Measurements from ENCODE around the gene DCAF6.
A peak's percentile ranks its signal among the peaks of the same experiment; 100 is the strongest.
"Not testable (repeated sequence)": the region's sequence is repeated elsewhere in the genome, so short reads cannot be mapped to it uniquely, and the experiment has no call there.

Gene DCAF6

DNA sequence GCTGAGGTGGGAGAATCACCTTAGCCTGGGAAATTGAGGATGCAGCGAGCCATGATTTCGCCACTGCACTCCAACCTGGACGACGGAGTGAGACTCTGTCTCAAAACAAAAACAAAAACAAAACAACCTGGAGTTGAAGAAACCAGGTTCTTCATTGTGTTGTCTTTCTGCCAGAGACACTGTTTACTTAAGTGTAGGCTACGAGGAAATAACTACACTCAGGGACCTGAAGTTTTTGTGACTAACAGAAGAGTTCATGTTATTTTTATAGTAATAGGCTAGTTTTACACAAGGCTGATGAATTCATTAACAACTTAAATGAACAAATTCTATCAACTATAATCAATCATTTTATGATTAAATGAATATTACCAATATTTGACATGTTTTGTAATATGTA, 98.9 kb downstream of the DCAF6 start:
- no peak for DNase-seq

DNA sequence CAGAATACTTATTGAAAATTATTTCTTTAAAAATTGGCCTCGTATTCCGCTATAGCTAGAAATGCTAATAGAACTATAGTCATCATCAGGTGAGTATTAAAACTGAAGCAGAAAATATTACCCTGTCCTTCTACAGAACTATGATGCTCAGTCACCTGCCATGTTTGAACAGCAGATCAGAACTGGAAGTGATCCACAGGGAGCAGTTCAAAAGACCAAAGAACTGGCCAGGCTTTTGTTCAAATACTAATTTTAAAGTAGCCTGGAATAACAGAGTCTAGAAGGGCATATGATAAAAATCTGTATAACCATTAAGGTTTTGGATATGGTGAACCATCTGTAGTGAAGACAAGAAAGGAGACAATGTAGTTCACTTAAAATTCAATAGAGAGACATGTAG, 105.9 kb downstream of the DCAF6 start:
- no peak for DNase-seq

DNA sequence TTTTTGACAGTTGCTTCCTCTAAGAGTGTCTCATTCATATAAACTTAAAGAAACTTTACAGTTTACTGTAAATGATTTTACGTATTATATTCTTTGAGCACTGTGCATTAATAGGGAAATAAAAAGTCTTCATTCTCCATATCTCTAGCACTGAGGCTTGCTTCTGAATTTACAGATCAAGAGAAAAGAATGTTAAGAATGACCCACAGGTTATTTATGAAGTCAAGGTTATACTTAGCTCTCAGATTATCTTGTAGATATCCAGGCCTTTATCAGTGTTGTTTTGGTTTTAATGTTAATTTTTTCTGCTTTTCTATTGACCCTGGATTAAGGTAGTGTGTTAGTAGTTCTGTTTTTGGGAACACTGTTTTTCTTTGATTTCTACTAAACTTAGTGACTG, 108.8 kb downstream of the DCAF6 start:
- no peak for DNase-seq

- DNase-seq = no peak
These were observed 113.8 kb downstream of the DCAF6 start for GRCh38 chr1:168050307-168050706.

DNA sequence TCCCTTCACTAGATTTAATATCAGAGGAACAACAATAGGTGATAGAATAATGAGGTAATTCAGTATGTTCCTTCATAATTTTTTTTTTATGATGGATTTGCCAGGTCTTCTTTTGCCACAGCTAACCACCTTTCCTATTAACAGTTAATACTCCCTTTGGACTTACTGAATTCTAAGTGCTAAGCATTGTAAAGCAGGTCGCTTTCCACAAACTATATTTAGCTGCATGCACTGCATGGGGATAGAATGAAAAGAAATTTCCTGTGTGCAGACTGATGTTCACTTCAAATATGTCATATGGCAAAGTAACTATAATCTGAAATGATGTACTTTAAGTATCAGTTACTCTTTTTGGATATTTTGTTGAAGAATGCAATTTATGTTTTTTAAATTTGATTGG, 114.4 kb downstream of the DCAF6 start:
- no peak for DNase-seq

GRCh38 chr1:168053681-168054080, 117.2 kb downstream of the DCAF6 start:
- no peak for DNase-seq

GRCh38 chr1:168054117-168054516, 117.6 kb downstream of the DCAF6 start:
- DNase-seq = no peak

DNA sequence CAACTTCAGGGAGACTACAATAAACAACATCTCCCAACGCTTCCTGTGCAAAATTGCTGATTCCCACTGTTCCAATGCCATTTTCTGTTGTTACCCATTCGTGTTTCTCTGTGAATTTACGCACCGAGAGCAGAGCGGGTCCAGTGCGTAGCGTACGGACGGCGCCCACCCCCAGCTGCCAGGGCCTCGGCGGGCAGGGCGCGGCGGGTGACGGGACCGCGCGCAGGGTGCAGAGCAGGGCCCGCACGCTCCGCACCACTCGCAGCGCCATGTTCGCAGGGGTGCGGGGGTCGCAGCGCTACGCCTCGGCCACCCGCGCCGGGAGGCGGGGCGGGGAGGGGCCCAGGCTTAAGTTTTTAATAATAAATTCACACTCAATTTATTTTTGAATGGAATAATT, 119.7 kb downstream of the DCAF6 start:
- DNase-seq = not testable (repeated sequence)

GRCh38 chr1:168057355-168057754, 120.9 kb downstream of the DCAF6 start:
- no peak for DNase-seq

DNA sequence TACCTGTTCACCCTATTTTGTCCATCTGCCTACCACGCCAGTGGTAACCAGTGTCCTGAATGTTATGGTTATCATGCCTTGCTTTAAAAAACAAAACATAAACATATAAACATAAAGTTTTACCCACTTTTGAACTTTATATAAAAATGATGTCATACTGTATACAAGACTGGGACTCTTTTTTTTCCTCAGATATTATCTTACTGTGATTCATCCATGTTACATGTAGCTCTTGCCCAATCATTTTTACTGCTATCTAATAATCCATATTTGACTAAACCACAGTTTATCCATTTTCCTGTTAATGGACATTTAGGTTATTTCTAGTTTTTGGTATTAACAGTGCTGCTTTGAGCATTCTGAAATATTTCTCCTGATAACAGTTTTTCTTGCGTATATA, 121.4 kb downstream of the DCAF6 start:
- DNase-seq = no peak

DNA sequence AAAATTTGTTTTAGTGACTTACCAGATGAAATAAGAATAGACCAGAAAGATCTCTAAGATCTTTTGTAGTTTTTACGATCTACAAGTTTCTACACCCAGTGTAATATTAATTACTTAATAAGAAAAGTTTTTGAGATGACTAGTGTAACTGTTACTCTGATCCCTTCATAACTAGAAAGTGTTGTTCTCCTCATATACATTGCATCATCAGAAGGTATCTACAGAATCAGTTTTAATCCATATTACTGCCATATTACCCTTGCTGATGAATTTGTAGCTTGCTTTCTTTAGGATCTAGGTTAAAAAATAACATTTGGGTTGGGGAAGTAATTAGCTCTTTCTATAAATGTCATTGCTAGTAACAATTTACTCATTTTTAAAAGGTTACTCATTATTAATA, 127.7 kb downstream of the DCAF6 start:
- DNase-seq = no peak

DNA sequence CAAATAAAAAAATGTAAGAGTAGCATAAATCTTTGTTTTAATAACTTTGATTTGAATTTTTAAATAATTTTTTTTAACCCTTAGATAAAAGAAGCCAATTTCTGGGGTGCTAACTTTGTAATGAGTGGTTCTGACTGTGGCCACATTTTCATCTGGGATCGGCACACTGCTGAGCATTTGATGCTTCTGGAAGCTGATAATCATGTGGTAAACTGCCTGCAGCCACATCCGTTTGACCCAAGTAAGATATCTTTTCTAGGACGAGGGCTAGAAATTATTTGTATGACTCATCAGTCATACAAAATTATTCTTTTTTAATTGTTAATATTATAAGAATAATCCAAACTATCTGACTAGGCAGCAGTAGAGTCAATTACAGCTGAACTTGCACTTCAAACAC, 129.0 kb downstream of the DCAF6 start:
- DNase-seq = no peak

- DNase-seq = no peak
These were observed 132.9 kb downstream of the DCAF6 start for GRCh38 chr1:168069384-168069783.

DNA sequence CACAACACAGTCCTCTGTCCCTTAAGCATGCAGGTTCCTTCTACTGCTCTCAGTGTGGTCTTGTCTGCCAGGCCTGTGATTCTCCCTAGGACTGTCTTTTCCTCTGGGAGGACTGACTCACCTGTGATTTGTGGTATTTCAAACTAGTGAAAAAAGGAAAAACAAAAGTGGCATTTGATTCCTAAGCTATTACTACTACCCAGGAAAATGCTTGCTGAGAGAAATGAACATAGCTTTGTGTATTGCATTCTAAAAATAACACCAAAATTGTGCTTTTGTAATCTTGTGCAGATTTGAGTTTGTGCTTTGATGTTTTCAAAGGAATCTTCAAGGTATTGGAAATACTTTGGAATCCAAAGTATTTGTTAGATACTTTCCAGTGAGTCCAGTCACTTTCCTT, 143.3 kb downstream of the DCAF6 start:
- no peak for DNase-seq

DNA sequence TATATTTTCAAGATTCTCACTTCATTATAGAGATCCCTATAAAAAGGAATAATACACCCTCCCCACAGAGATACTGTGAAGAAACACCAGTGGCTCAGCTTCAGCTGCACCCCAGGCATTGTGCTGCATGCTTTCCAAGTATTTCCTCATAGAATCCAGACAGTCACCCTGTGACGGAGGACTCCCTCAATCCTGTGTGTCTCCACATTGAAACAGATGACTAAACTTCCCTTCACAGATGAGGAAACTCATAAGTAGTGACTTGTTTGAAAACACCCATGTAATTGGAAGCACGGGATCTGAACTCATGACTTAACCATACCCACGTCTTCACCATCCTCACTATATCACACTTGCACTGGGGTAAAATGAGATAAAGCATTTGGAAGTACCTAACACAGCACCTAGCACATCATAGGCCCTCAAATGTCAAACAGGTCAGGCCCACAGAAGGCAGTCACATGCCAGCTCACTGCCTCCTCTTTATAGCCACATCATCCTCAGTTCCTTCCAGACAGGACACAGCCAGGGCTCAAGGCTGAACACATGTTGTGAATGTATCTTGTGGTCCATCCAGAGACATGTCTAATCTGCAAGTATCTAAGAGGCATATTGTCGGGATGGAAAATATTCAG, 145.0 kb downstream of the DCAF6 start:
- DNase-seq = no peak

DNA sequence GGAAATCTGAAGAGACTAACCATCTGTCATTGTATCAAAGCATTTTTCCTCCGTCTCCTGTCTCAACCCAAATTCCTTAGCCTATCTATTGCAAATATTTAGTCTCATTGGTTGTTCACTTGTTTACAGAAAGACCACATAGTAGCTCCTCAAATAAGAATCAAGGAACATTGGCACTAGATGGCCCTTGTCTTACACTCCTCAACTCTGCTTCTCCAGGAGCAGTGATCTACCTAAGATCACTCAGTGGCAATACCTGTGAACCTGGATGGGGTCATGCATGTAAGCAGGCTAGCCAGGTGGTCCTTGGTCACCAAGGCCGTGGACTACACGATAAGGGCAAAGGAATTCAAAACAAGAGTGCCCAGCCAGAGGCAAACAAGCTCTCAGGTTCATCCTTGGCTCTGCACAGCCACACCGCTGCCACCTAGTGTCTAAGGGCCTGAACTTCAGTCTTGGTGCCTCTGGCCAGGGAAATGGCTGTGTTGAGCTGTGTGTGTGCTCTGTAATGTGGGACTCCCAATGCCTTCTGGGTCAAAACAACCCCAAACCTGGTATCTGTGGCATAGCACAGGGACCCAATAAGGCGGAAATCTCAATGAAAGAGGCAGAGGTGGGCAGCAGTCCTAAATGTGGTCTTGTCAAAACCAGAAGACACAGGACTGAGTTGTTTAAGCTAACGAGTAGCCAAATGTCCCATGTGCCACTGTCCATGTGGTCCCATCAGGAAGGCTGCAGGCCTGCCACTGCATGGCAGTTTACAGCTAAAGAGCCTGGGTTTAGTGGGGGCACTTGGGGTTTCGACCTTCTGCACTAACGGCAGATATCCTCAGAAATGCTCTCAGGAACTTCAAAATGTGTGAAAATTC, 145.8 kb downstream of the DCAF6 start:
- DNase-seq = peak; percentile 58 to 61

GRCh38 chr1:168083456-168084325, 147.2 kb downstream of the DCAF6 start:
- DNase-seq = no peak

- DNase-seq = peak; percentile 47 to 53
These were observed 148.1 kb downstream of the DCAF6 start for GRCh38 chr1:168084396-168085231.

DNA sequence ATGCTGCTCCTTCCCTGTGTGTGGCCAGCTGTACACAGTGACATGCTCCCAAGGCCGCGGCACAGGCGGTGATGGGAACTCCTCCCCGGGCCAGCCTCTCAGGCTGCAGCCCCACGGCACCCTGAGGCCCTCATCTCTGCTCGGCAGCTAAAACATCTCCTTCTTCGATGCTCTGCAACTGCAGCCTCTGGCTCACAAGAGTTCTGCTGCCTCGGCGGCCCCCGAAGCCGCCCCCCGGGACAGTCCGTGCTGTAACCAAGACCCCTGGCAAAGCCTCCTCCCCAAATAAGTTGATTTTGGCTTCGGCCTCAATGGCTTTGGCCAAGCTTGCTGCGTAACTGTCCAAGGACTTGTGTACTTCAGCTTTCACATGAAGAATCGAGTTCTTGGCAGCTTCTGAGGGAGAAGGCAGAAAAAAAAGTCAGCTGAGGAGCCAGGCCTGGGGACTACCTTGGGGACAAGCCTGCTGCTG, 149.0 kb downstream of the DCAF6 start:
- no peak for DNase-seq

GRCh38 chr1:168086438-168086837, 150.0 kb downstream of the DCAF6 start:
- DNase-seq = no peak

GRCh38 chr1:168087696-168088095, 151.2 kb downstream of the DCAF6 start:
- DNase-seq = no peak

All from CD4-positive, alpha-beta T cell treated with Interleukin-4 for 1 hour (primary cell).